ENCODE measurements around the gene TMEM150B.

The TMEM150B gene

GRCh38 chr19:55355213-55355821 lies 30.2 kb upstream of the TMEM150B start:
- in situ Hi-C loops (cut with MboI; ENCODE audit: low pct_unique_long_range_greater_than_20kb, low sequenced_read_pairs, unreplicated experiment) = no loop called here
- no peak for DNase-seq (ENCODE audit: low spot score)

GRCh38 chr19:55354698-55355212 lies 29.6 kb upstream of the TMEM150B start, which contains the start of gene COX6B2:
Gene COX6B2 (minus strand): TSS chr19:55354719. CDS start chr19:55354521, 198 bp downstream.
- in situ Hi-C loops (cut with MboI; ENCODE audit: low pct_unique_long_range_greater_than_20kb, low sequenced_read_pairs, unreplicated experiment) = no loop called here
- no peak for DNase-seq (ENCODE audit: low spot score)

More at GRCh38 chr19:55355213-55355821, 30.2 kb upstream of the TMEM150B start:
- TF ChIP-seq CTCF (IDR thresholded peaks at IDR 0.05; ENCODE audit: extremely low read depth, insufficient read depth, missing control alignments) = no peak

DNA sequence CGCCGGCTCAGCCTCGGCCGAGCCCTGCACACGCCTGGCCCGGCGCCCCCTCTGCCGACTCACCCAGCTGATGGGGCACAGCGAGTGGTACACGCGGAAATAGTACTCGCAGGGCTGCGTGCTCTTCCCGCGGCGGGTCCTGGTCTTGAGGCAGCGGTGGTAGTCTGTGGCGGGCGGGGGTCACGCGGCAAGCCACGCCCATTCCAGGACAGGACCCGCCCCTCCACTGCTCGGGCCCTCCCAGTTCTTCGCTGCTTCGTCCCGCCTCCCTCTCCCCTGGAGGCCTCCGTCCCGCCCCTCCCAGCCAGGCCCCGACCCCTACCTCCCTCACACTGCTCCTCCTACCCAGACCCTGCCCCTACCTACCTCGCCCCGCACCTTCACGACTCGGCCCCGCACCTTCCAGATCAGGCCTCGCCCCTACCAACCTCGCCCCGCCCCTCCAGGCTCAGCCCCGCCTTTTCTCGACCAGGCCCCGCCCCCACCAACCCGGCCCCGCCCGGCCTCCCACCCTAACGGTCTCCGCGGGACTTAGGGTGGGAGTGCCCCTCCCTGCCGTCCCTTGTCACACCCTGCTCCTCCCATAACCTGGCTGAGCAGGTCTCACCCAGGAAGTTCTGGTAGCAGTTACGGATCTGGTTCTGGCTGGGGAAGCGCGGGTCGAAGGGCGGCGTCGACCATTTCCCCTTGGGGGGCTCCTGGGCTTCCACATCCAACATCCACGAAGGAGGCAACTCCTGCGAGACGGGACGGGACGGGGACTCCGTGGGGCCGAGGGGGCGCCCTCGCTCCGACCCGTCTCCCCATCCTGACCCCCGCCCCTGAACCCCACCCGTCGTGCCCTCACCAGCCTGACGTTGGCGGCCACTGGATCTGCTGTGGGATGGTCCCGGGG lies 28.9 kb upstream of the TMEM150B start:
- in situ Hi-C loops (cut with MboI; ENCODE audit: low pct_unique_long_range_greater_than_20kb, low sequenced_read_pairs, unreplicated experiment) = no loop called here
- no peak for TF ChIP-seq CTCF (IDR thresholded peaks at IDR 0.05; ENCODE audit: extremely low read depth, insufficient read depth, missing control alignments)
- DNase-seq (ENCODE audit: low spot score) = peak; percentile 94

More at GRCh38 chr19:55354698-55355212, 29.6 kb upstream of the TMEM150B start, which contains the start of gene COX6B2:
- TF ChIP-seq CTCF (IDR thresholded peaks at IDR 0.05; ENCODE audit: extremely low read depth, insufficient read depth, missing control alignments) = no peak

DNA sequence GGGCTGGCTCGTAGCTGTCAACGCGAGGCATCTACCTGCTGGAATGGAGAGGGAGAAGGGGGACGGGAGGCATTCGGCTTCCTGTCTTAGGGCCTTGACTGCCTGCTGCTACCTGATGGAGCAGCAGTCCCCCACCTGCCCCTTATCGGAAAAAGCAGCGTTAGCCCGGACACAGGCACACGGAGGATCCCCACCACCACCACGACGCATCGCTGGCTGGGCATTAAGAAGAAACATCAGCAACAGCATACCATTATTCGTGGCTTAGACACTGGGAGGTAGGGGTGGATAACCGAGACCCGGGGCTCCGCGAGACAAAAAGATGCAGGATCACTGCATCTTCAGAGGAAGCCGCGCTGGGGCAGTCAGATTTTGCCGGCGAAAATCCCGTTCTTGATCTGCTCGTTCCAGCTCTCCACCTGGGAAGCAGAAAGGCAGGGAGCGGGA lies 28.2 kb upstream of the TMEM150B start:
- DNase-seq (ENCODE audit: low spot score) = no peak
- in situ Hi-C loops (cut with MboI; ENCODE audit: low pct_unique_long_range_greater_than_20kb, low sequenced_read_pairs, unreplicated experiment) = no loop called here
- no peak for TF ChIP-seq CTCF (IDR thresholded peaks at IDR 0.05; ENCODE audit: extremely low read depth, insufficient read depth, missing control alignments)

- TF ChIP-seq CTCF (IDR thresholded peaks at IDR 0.05; ENCODE audit: extremely low read depth, insufficient read depth, missing control alignments) = no peak
- DNase-seq (ENCODE audit: low spot score) = no peak
- in situ Hi-C loops (cut with MboI; ENCODE audit: low pct_unique_long_range_greater_than_20kb, low sequenced_read_pairs, unreplicated experiment) = no loop called here
Measured at GRCh38 chr19:55352549-55353145, 27.5 kb upstream of the TMEM150B start.

DNA sequence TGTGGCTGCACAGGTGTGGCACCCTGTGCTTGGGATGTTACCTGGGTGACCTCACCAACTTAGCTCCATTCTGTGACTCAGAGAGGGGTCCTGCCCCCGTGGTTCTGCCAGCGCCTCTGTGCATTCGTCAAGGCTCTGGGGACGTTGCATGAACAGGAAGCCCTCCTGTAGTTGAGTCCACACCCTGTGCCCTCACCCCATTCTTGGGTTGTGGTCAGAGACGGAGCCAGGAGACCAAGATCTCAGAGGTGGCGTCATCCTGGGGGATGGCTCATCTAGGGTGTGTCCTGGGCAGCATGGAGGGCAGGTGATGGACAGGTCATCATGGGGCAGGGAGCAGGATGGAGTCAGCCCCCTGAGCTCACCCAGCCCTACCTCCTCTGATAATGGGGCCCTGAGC lies 26.9 kb upstream of the TMEM150B start:
- TF ChIP-seq CTCF (IDR thresholded peaks at IDR 0.05; ENCODE audit: extremely low read depth, insufficient read depth, missing control alignments) = no peak
- in situ Hi-C loops (cut with MboI; ENCODE audit: low pct_unique_long_range_greater_than_20kb, low sequenced_read_pairs, unreplicated experiment) = no loop called here

More for the DNA sequence above, 26.9 kb upstream of the TMEM150B start:
- no peak for DNase-seq (ENCODE audit: low spot score)

Measured in GM13977 (cell line).